SK-N-SH (cell line): ENCODE data around the gene CIB4. TPM values are rescaled to one million over a fixed set of nuclear protein-coding genes. Genes with fewer than 3 reads are reported as not detected.

Source experiments
- CTCF ChIA-PET: fragments of 300-600, 350-600 bp; formaldehyde crosslinking; extraction: SDS; loops from one replicate; lab custom pipeline; 2021; lab: Yijun Ruan, JAX
- POLR2A ChIA-PET: fragments of 350-600 bp; sonication (Branson Sonifier 250); formaldehyde crosslinking; extraction: SDS; loops from one replicate; lab custom pipeline; 2020; ENCODE audit warnings: antibody characterized with exemption, inconsistent platforms; lab: Yijun Ruan, JAX
- DNase-seq: peaks from one replicate; pipeline ENCODE4 v3.0.0; 2012
- H2AFZ ChIP-seq: fragments of 200-600 bp; sonication (generic); 2 replicates; pipeline ENCODE4 v1.8.1; 2016; ENCODE audit warnings: antibody characterized with exemption, mild to moderate bottlenecking, low read depth
- H3F3A ChIP-seq: fragments of 200-600 bp; sonication (generic); replicated peaks from 2 replicates; pipeline ENCODE3; 2016; ENCODE audit warnings: antibody characterized with exemption, mild to moderate bottlenecking; ENCODE audit not compliant: insufficient read depth
- H3K27ac ChIP-seq, 2 experiments: fragments of 200-500 bp in 1 of 2; fragments of 200-600 bp in 1 of 2; sonication (Bioruptor generic) in 1 of 2; sonication (generic), shearing (Covaris generic) in 1 of 2; 2 replicates each; pipeline versions ENCODE4 v1.5.1 to v1.6.1; 2014 to 2016; ENCODE audit warnings: low read depth in 2 of 2, inconsistent platforms in 1 of 2, low read length in 1 of 2, mild to moderate bottlenecking in 1 of 2, mixed read lengths in 1 of 2
- H3K27me3 ChIP-seq: fragments of 200-600 bp; sonication (generic), shearing (Covaris generic); 2 replicates; pipeline ENCODE4 v1.6.1; 2016; ENCODE audit warnings: mixed run types; ENCODE audit not compliant: insufficient read depth
- H3K36me3 ChIP-seq, 2 experiments: fragments of 200-500 bp in 1 of 2; fragments of 200-600 bp in 1 of 2; sonication (Bioruptor generic) in 1 of 2; sonication (generic) in 1 of 2; replicated peaks in 1 of 2; 2 replicates each; pipeline versions ENCODE3 to v1.5.1; 2014 to 2016; ENCODE audit warnings: low read length in 1 of 2, mild to moderate bottlenecking in 1 of 2; ENCODE audit not compliant: insufficient read depth in 2 of 2, control insufficient read depth in 1 of 2
- H3K4me1 ChIP-seq, 2 experiments: fragments of 200-500 bp in 1 of 2; fragments of 200-600 bp in 1 of 2; sonication (Bioruptor generic) in 1 of 2; sonication (generic), shearing (Covaris generic) in 1 of 2; 2 replicates each; pipeline versions ENCODE4 v1.5.1 to v1.6.1; 2014 to 2016; ENCODE audit warnings: low read depth in 1 of 2, low read length in 1 of 2, mixed run types in 1 of 2; ENCODE audit not compliant: insufficient read depth in 2 of 2, control insufficient read depth in 1 of 2
- H3K4me2 ChIP-seq: fragments of 200-600 bp; sonication (generic), shearing (Covaris generic); 2 replicates; pipeline ENCODE4 v1.6.1; 2017; ENCODE audit warnings: mixed run types
- H3K4me3 ChIP-seq, 2 experiments: fragments of 200-500 bp in 1 of 2; fragments of 200-600 bp in 1 of 2; sonication (Bioruptor generic) in 1 of 2; sonication (generic), shearing (Covaris generic) in 1 of 2; 2 replicates each; pipeline versions ENCODE4 v1.5.1 to v1.8.1; 2014 to 2016; ENCODE audit warnings: low read depth in 2 of 2, inconsistent platforms in 1 of 2, low read length in 1 of 2, mild to moderate bottlenecking in 1 of 2, mixed read lengths in 1 of 2, moderate library complexity in 1 of 2
- H3K79me2 ChIP-seq: fragments of 200-600 bp; sonication (generic); 2 replicates; pipeline ENCODE4 v1.8.1; 2017; ENCODE audit warnings: mild to moderate bottlenecking; ENCODE audit not compliant: insufficient read depth
- H3K9ac ChIP-seq: fragments of 200-600 bp; sonication (generic); 2 replicates; pipeline ENCODE4 v1.6.1; 2017; ENCODE audit warnings: mixed run types
- H3K9me2 ChIP-seq: fragments of 200-600 bp; sonication (generic); 2 replicates; pipeline ENCODE4 v1.6.1; 2017; ENCODE audit warnings: mixed run types
- H3K9me3 ChIP-seq: fragments of 200-600 bp; sonication (generic); 2 replicates; pipeline ENCODE4 v1.6.1; 2017; ENCODE audit warnings: mixed run types, mild to moderate bottlenecking, moderate library complexity
- H4K20me1 ChIP-seq: fragments of 200-600 bp; sonication (generic); 2 replicates; pipeline ENCODE4 v1.6.1; 2017; ENCODE audit warnings: mild to moderate bottlenecking, mixed run types; ENCODE audit not compliant: insufficient read depth
- CHD2 ChIP-seq: fragments of 150-350 bp; IDR thresholded peaks from 2 replicates; pipeline ENCODE4 v1.6.1; 2018; ENCODE audit warnings: low read length; ENCODE audit not compliant: partially characterized antibody
- ELF1 ChIP-seq: IDR thresholded peaks from 2 replicates; pipeline ENCODE4 v1.4.0; 2012
- EZH2phosphoT487 ChIP-seq: fragments of 200-600 bp; sonication (generic); IDR thresholded peaks from 2 replicates; pipeline ENCODE4 v1.6.1; 2017; ENCODE audit warnings: low read depth, mixed run types, mild to moderate bottlenecking, antibody characterized with exemption, moderate library complexity, borderline replicate concordance
- FOXJ3 ChIP-seq: sonication (generic); formaldehyde crosslinking; IDR thresholded peaks from 2 replicates; pipeline ENCODE4 v1.5.1; 2020; ENCODE audit warnings: mild to moderate bottlenecking, missing genetic modification reagents
- IRF3 ChIP-seq: fragments of 150-350 bp; IDR thresholded peaks from 2 replicates; pipeline ENCODE4 v1.6.1; 2016; ENCODE audit warnings: mild to moderate bottlenecking, low read depth, low read length
- JUND ChIP-seq: IDR thresholded peaks from 2 replicates; pipeline ENCODE4 v1.4.0; 2012
- MAX ChIP-seq: IDR thresholded peaks from 2 replicates; pipeline ENCODE4 v1.4.0; 2012; ENCODE audit warnings: low read depth
- MXI1 ChIP-seq: IDR thresholded peaks from 2 replicates; pipeline ENCODE4 v1.6.1; 2012; ENCODE audit warnings: mild to moderate bottlenecking, low read depth, low read length, improper control_type of control experiment
- NRF1 ChIP-seq: IDR thresholded peaks from 2 replicates; pipeline ENCODE4 v1.6.1; 2012; ENCODE audit warnings: low read depth, mild to moderate bottlenecking, low read length
- POLR2AphosphoS5 ChIP-seq: IDR thresholded peaks from 2 replicates; pipeline ENCODE4 v1.6.1; 2012; ENCODE audit warnings: low read depth, low read length
- REST ChIP-seq: IDR thresholded peaks from 2 replicates; pipeline ENCODE4 v1.6.1; 2012; ENCODE audit warnings: mild to moderate bottlenecking, low read depth, low read length, moderate library complexity
- RXRA ChIP-seq: IDR thresholded peaks from 2 replicates; pipeline ENCODE4 v1.4.0; 2012; ENCODE audit warnings: low read depth, mild to moderate bottlenecking, borderline replicate concordance
- TEAD4 ChIP-seq: IDR thresholded peaks from 2 replicates; pipeline ENCODE4 v1.4.0; 2012; ENCODE audit warnings: mild to moderate bottlenecking, borderline replicate concordance; ENCODE audit not compliant: insufficient read depth
- YY1 ChIP-seq: IDR thresholded peaks from 2 replicates; pipeline ENCODE4 v1.4.0; 2012; ENCODE audit warnings: low read depth, mild to moderate bottlenecking
- WGBS: methylation state at CpG from one replicate; pipeline ENCODE4 v1.1.6; 2017; ENCODE audit warnings: low lambda C conversion rate; 5-methylcytosine and 5-hydroxymethylcytosine counted together
- polyA plus RNA-seq, 3 experiments: library from polyadenylated mRNA; depleted of rRNA; stranded (reverse); fragments of >200 nt; gene quantifications; 2 replicates each; pipeline ENCODE4 v1.2.3, GENCODE V29; 2012
- TF ChIP-seq, protein P1 (sequence below): fragments of 200-600 bp; sonication (generic); IDR thresholded peaks from 2 replicates; pipeline ENCODE4 v1.6.1; 2017; ENCODE audit warnings: antibody characterized with exemption, mild to moderate bottlenecking, moderate library complexity
- TF ChIP-seq, protein P2 (sequence below): IDR thresholded peaks from 2 replicates; pipeline ENCODE4 v1.4.0; 2012; ENCODE audit warnings: low read depth, borderline replicate concordance

CIB4 gene
- polyA plus RNA-seq, 1 of the 3 experiments (the other 2 are of a cell fraction), result not detected

- 59% methylated on average over 6 of the region's 6 CpGs for WGBS
- no peaks in the 10 kb centered on the region for H4K20me1 ChIP-seq
- H2AFZ ChIP-seq, result no peak overlapping the region
- H3K4me1 ChIP-seq, result no peaks in the 10 kb centered on the region
- CTCF ChIA-PET, result interaction anchor here (0.9 to 6.8 kb wide), 9 partner anchors 8 to 59 kb away, joined by 3 to 39 read pairs (median 5); a partner anchor contains a TSS
- H3K9me2 ChIP-seq, result no peaks in the 10 kb centered on the region
- TF ChIP-seq CHD2, result no peak
- TF ChIP-seq IRF3, result no peak
- TF ChIP-seq POLR2AphosphoS5, result no peak
- no peak for TF ChIP-seq YY1
- TF ChIP-seq, protein P1, sequence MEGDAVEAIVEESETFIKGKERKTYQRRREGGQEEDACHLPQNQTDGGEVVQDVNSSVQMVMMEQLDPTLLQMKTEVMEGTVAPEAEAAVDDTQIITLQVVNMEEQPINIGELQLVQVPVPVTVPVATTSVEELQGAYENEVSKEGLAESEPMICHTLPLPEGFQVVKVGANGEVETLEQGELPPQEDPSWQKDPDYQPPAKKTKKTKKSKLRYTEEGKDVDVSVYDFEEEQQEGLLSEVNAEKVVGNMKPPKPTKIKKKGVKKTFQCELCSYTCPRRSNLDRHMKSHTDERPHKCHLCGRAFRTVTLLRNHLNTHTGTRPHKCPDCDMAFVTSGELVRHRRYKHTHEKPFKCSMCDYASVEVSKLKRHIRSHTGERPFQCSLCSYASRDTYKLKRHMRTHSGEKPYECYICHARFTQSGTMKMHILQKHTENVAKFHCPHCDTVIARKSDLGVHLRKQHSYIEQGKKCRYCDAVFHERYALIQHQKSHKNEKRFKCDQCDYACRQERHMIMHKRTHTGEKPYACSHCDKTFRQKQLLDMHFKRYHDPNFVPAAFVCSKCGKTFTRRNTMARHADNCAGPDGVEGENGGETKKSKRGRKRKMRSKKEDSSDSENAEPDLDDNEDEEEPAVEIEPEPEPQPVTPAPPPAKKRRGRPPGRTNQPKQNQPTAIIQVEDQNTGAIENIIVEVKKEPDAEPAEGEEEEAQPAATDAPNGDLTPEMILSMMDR, result no peak
- no peak for TF ChIP-seq MXI1
- no peak for TF ChIP-seq MAX
- TF ChIP-seq RXRA, result no peak
- no peak for TF ChIP-seq ELF1
- TF ChIP-seq FOXJ3, result no peak
- TF ChIP-seq NRF1, result no peak
- TF ChIP-seq, protein P2, sequence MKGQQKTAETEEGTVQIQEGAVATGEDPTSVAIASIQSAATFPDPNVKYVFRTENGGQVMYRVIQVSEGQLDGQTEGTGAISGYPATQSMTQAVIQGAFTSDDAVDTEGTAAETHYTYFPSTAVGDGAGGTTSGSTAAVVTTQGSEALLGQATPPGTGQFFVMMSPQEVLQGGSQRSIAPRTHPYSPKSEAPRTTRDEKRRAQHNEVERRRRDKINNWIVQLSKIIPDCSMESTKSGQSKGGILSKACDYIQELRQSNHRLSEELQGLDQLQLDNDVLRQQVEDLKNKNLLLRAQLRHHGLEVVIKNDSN, result no peak
- TF ChIP-seq JUND, result no peak
- no peak for TF ChIP-seq TEAD4
- TF ChIP-seq REST, result no peak
- TF ChIP-seq EZH2phosphoT487, result no peak
- DNase-seq, result no peak
- H3F3A ChIP-seq, result no peaks in the 10 kb centered on the region
- no peaks in the 10 kb centered on the region for H3K79me2 ChIP-seq
- POLR2A ChIA-PET, result no interaction called here
- peaks cover 5% of the 10 kb centered on the region; the same call in 1 of the 2 replicates for H3K27me3 ChIP-seq
- H3K9ac ChIP-seq, result no peak overlapping the region
- no peak overlapping the region for H3K4me3 ChIP-seq
- no peaks in the 10 kb centered on the region for H3K9me3 ChIP-seq
- H3K27ac ChIP-seq, result no peak overlapping the region
- no peaks in the 10 kb centered on the region for H3K36me3 ChIP-seq
- H3K4me2 ChIP-seq, result no peak overlapping the region
Observed at GRCh38 chr2:26540961-26541360, 100.2 kb downstream of the CIB4 start.
